Activated CD8-positive, alpha-beta memory T cell treated with anti-CD3 and anti-CD28 coated beads for 4 hours (primary cell): ENCODE results near the gene TATDN2.
A peak's percentile ranks its signal among the peaks of the same experiment; 100 is the strongest.

Experiments used
- DNase-seq, 2 donors: peaks; one replicate each; pipeline ENCODE4 v3.0.0-alpha.2; 2020; ENCODE audit warnings: low read depth in 2 of 2

Gene TATDN2, protein sequence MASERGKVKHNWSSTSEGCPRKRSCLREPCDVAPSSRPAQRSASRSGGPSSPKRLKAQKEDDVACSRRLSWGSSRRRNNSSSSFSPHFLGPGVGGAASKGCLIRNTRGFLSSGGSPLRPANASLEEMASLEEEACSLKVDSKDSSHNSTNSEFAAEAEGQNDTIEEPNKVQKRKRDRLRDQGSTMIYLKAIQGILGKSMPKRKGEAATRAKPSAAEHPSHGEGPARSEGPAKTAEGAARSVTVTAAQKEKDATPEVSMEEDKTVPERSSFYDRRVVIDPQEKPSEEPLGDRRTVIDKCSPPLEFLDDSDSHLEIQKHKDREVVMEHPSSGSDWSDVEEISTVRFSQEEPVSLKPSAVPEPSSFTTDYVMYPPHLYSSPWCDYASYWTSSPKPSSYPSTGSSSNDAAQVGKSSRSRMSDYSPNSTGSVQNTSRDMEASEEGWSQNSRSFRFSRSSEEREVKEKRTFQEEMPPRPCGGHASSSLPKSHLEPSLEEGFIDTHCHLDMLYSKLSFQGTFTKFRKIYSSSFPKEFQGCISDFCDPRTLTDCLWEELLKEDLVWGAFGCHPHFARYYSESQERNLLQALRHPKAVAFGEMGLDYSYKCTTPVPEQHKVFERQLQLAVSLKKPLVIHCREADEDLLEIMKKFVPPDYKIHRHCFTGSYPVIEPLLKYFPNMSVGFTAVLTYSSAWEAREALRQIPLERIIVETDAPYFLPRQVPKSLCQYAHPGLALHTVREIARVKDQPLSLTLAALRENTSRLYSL

GRCh38 chr3:10248184-10248983 lies at the start of gene TATDN2:
Gene TATDN2, plus strand, starts transcription at chr3:10248459. Its CDS starts 742 bp downstream, at chr3:10249201.
- DNase-seq, result peak; percentile 83 to 89

DNA sequence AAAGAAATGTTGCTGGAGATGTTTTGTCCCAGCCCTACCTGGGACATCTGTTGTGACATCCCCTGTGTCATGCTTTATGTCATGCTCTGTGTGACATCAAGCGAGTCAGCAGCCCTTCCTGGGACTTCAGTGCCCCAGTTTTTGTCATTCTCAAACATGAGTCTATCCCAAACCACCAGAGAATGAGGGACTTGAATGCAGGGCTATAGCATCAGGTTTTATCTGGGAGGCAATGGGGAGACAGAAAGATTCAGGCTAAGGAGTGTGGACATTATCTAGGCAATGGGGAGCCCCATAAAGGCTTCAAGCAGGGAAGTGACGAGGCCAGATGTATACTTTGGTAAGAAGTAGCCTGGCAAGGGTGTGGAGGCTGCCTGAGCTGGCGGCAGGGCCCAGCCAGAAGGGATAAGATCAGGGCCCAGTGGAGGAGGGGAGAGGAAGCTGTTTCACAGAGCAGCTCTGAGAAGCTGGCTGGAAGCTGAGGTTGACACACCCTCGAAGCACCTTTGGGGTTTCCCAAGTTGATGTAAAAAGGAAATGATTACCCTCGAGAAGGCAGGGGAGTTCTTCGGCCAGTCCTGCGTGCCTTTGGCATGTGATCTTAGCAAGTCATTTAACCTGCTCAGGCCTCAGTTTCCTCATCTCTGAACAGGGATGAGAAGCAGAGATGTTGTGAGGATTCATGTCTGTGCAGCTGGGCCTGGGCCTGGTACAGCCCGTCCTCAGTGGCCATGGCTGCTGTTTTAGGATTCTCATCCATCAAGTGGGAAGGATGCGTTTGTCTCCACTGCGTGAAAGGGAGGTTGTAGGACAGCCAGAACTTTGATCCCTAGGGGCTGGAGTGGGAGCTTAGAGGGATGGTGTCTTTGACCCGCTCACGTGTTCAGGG lies 49.3 kb upstream of the TATDN2 start:
- DNase-seq, result peak; percentile 44 to 60

- no peak for DNase-seq
Measured at GRCh38 chr3:10204921-10205320, 43.3 kb upstream of the TATDN2 start.

DNA sequence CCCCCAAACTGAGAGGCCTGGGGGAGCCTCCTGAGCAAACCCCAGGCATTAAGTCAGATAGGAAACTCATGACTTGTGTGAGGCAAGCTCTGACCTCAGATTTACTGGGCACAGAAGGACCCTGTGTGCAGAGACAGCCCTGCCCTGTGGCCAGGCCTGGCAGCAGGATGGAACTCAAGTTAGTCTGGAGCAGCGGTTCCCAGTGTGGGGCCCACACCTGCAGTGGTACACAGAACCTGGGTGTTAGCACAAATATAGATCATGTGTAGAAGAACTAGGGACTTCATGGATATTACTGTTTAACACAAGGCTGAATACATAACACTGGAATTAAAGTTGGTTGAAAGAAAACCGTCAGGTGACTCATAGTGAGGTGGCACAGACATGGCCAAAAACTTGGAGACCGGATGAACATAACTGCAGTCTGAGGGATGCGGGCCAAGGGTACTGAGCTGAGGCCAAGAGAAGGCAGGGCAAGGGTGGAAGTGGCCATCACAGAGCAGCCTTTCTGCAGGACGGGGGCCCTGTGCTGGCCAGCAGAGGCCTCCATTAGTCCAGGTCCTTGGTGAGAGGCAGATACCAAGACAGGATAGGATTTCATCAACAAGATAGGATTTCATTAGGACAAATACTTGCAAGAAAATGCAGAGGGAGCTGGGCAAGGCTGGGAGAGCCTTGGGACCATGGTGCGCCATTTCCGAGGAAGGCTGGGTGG lies 42.7 kb upstream of the TATDN2 start:
- no peak for DNase-seq

DNA sequence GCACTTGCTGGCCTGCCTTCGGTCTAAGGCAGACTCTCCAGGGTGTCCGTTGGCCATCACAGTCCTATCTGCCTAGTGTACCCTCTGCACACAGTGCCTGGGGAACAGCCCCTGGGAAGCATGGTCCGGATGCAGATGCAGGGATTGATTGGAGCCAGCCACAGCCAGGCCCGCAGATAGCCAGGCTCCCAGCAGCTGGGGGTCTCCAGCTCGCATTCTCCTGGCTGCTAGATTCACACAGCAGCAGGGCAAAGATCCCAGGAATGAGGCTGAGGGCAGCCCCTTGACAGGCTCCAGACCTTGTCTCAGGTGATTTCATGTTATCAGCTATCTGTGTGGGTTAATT lies 42.1 kb upstream of the TATDN2 start:
- DNase-seq, result no peak

GRCh38 chr3:10213156-10213792 lies 35.0 kb upstream of the TATDN2 start:
- DNase-seq, result no peak

- no peak for DNase-seq
Measured at GRCh38 chr3:10215578-10216368, 32.5 kb upstream of the TATDN2 start.

- no peak for DNase-seq
Measured at GRCh38 chr3:10217359-10217758, 30.9 kb upstream of the TATDN2 start.

- no peak for DNase-seq
Measured at GRCh38 chr3:10219737-10220136, 28.5 kb upstream of the TATDN2 start.

GRCh38 chr3:10223676-10224639 lies 24.3 kb upstream of the TATDN2 start:
- no peak for DNase-seq

GRCh38 chr3:10224794-10225665 lies 23.2 kb upstream of the TATDN2 start:
- peak; percentile 46 to 54 for DNase-seq

GRCh38 chr3:10226293-10226692 lies 22.0 kb upstream of the TATDN2 start:
- DNase-seq, result no peak

- no peak for DNase-seq
Measured at GRCh38 chr3:10228248-10228950, 19.9 kb upstream of the TATDN2 start.

GRCh38 chr3:10229576-10229975 lies 18.7 kb upstream of the TATDN2 start:
- no peak for DNase-seq

- no peak for DNase-seq
Measured at GRCh38 chr3:10232137-10232536, 16.1 kb upstream of the TATDN2 start.

GRCh38 chr3:10233988-10234387 lies 14.3 kb upstream of the TATDN2 start:
- DNase-seq, result no peak
